Liver (tissue), 3 donors: Measurements from ENCODE around the gene CYP2B6.
"Not testable (repeated sequence)": the region's sequence is repeated elsewhere in the genome, so short reads cannot be mapped to it uniquely, and the experiment has no call there.

Experiments
- ATF3 ChIP-seq: IDR thresholded peaks from 2 replicates; pipeline ENCODE4 v1.6.1; 2016; ENCODE audit warnings: antibody characterized with exemption
- CTCF ChIP-seq: fragments of 150-350 bp; IDR thresholded peaks from 2 replicates; pipeline ENCODE4 v1.5.1; 2017; ENCODE audit warnings: improper control_type of control experiment, low read depth, low read length; ENCODE audit not compliant: missing input control
- EGR1 ChIP-seq, 2 donors: IDR thresholded peaks; 2 replicates each; pipeline ENCODE4 v1.6.1; 2016 to 2018; ENCODE audit warnings: antibody characterized with exemption in 2 of 2, low read depth in 2 of 2
- FOXA1 ChIP-seq: IDR thresholded peaks from 2 replicates; pipeline ENCODE4 v1.6.1; 2016; ENCODE audit warnings: antibody characterized with exemption
- GABPA ChIP-seq, 2 donors: IDR thresholded peaks in 1 of 2; conservative IDR thresholded peaks in 1 of 2; 2 replicates each; pipeline ENCODE4 v1.6.1; 2016; ENCODE audit warnings: antibody characterized with exemption in 2 of 2, mild to moderate bottlenecking in 1 of 2, moderate library complexity in 1 of 2
- RAD21 ChIP-seq, 2 donors: IDR thresholded peaks; 2 replicates each; pipeline ENCODE4 v1.6.1; 2016; ENCODE audit warnings: antibody characterized with exemption in 2 of 2, mild to moderate bottlenecking in 2 of 2
- REST ChIP-seq: IDR thresholded peaks from 2 replicates; pipeline ENCODE4 v1.6.1; 2016; ENCODE audit warnings: antibody characterized with exemption, mild to moderate bottlenecking
- RXRA ChIP-seq, 2 donors: IDR thresholded peaks; 2 replicates each; pipeline ENCODE4 v1.6.1; 2017 to 2018; ENCODE audit warnings: antibody characterized with exemption in 2 of 2, mild to moderate bottlenecking in 1 of 2
- SP1 ChIP-seq: IDR thresholded peaks from 2 replicates; pipeline ENCODE4 v1.6.1; 2018; ENCODE audit warnings: antibody characterized with exemption, mild to moderate bottlenecking
- TAF1 ChIP-seq: conservative IDR thresholded peaks from 2 replicates; pipeline ENCODE4 v1.6.1; 2016; ENCODE audit warnings: antibody characterized with exemption, mild to moderate bottlenecking
- ZBTB33 ChIP-seq: IDR thresholded peaks from 2 replicates; pipeline ENCODE4 v1.6.1; 2016; ENCODE audit warnings: antibody characterized with exemption
- donor health status: healthy.
- donor health status: healthy.

GRCh38 chr19:41003656-41004055, 12.6 kb downstream of the CYP2B6 start:
- not testable (repeated sequence) for TF ChIP-seq CTCF; RAD21 (IDR thresholded peaks at IDR 0.05); EGR1 (IDR thresholded peaks at IDR 0.05; ENCODE audit: low read depth in 2 of 2); ATF3; FOXA1; ZBTB33; TAF1; SP1; GABPA (IDR thresholded peaks at IDR 0.05 in 1 of 2, conservative IDR thresholded peaks at IDR 0.05 in 1 of 2); REST; RXRA (IDR thresholded peaks at IDR 0.05)
